Brain microvascular endothelial cell (primary cell): ENCODE data around the gene VSIG8.
A peak's percentile ranks its signal among the peaks of the same experiment; 100 is the strongest.

Experiments used
- DNase-seq: peaks from one replicate; pipeline ENCODE4 v3.0.0-alpha.2; 2020
- H3K27ac ChIP-seq: fragments of 250-450 bp; sonication (Bioruptor Pico); 2 replicates; pipeline ENCODE4 v1.5.1; 2020; ENCODE audit warnings: mild to moderate bottlenecking, moderate library complexity
- H3K27me3 ChIP-seq: fragments of 250-450 bp; sonication (Bioruptor Pico); replicated peaks from 2 replicates; pipeline ENCODE4 v1.5.1; 2020; ENCODE audit warnings: mild to moderate bottlenecking
- H3K36me3 ChIP-seq: fragments of 250-450 bp; sonication (Bioruptor Pico); replicated peaks from 2 replicates; pipeline ENCODE4 v1.5.1; 2020; ENCODE audit warnings: mild to moderate bottlenecking
- H3K4me3 ChIP-seq: 2 replicates; pipeline ENCODE4 v1.5.1; 2011; ENCODE audit warnings: low read depth, mild to moderate bottlenecking, control low read depth, low read length, moderate library complexity
- in situ Hi-C: cut with HindIII; loops from 2 replicates; pipeline ENCODE4 v1.10.0; 2017; ENCODE audit warnings: low sequenced_read_pairs, low pct_ligation_motif_present
- TF ChIP-seq, protein P1 (sequence below): IDR thresholded peaks from 2 replicates; pipeline ENCODE4 v1.5.1; 2011; ENCODE audit warnings: low read depth, mild to moderate bottlenecking, moderate library complexity, low read length, control low read depth, inconsistent platforms; ENCODE audit errors: missing control alignments

The VSIG8 gene

DNA sequence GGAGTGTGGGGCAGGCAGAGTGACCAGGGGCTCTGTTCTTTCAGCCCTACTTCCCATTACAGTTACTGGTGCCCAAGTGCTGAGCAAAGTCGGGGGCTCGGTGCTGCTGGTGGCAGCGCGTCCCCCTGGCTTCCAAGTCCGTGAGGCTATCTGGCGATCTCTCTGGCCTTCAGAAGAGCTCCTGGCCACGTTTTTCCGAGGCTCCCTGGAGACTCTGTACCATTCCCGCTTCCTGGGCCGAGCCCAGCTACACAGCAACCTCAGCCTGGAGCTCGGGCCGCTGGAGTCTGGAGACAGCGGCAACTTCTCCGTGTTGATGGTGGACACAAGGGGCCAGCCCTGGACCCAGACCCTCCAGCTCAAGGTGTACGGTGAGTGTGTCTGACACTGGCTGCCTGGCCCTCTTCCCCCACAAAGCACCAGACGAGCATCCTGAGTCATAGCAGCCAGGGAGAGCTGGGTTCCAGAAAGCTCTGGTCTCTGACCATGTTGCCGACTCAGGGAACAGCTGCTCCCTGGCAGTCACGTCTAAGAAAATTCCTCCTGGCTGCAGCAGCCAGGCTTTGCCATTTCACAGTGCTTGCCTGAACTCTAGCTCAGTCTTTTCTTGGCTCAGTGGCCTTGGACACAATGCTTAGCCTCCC is 32.5 kb downstream of the VSIG8 start:
- in situ Hi-C loops = no loop called here
- DNase-seq = peak; percentile 49
- no peak overlapping the region for H3K27ac ChIP-seq
- no peaks in the 10 kb centered on the region for H3K27me3 ChIP-seq
- TF ChIP-seq, protein P1, sequence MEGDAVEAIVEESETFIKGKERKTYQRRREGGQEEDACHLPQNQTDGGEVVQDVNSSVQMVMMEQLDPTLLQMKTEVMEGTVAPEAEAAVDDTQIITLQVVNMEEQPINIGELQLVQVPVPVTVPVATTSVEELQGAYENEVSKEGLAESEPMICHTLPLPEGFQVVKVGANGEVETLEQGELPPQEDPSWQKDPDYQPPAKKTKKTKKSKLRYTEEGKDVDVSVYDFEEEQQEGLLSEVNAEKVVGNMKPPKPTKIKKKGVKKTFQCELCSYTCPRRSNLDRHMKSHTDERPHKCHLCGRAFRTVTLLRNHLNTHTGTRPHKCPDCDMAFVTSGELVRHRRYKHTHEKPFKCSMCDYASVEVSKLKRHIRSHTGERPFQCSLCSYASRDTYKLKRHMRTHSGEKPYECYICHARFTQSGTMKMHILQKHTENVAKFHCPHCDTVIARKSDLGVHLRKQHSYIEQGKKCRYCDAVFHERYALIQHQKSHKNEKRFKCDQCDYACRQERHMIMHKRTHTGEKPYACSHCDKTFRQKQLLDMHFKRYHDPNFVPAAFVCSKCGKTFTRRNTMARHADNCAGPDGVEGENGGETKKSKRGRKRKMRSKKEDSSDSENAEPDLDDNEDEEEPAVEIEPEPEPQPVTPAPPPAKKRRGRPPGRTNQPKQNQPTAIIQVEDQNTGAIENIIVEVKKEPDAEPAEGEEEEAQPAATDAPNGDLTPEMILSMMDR = no peak
- no peaks in the 10 kb centered on the region for H3K36me3 ChIP-seq
- H3K4me3 ChIP-seq = no peak overlapping the region

DNA sequence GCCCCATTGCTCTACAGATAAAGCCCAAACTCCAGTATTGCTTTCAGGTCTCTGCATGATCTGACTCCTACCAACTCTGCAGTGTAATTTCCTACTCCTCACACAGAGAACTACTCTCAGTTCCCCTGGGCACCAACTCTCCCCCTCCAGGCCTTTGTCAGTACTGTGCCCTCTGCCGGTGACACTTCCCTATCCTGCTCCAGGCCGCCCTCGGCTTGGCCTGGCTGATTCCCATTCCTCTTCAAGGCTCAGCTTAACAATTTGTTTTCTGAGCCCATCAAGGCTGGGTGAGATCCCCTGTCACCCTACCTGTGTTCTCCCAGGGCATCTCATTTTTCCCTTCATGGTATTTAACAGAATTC is 33.2 kb downstream of the VSIG8 start:
- in situ Hi-C loops = no loop called here
- H3K36me3 ChIP-seq = no peaks in the 10 kb centered on the region

DNA sequence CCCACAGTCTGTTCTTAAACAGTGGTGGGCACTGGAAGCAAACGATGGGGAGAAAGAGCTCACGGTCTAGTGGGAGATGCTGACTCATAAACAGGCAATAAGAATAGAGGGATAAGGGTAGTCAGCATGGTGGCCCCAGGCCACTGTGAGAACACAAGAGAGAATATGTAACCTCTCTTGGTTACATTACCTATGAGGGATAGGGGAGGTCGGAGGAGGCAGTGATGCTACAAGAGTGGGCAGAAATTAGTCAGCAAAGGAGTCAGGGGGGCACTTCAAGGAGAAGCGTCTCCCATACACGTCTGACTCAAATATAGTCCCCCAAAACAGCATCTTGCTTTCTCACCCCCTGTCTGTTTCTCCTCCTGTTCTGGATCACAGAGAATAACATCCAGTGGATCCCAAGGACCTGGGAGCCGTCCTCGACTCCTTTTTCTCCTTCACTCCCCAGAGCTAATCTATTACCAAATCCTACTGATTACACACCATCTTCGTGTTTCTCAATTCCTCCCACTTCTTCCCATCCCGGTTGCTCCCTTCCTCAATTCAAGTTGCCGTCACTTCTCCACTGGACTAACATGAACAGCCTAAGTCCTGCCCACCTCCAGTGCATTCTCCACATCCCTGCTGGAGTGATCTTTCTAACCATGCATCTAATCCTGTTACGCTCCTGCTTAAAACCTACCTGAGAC is 33.7 kb downstream of the VSIG8 start:
- Histone ChIP-seq H3K27me3 (no peaks in the 10 kb centered on the region), H3K36me3 (no peaks in the 10 kb centered on the region), H3K4me3 (no peak overlapping the region), H3K27ac (no peak overlapping the region)
- no peak for DNase-seq
- in situ Hi-C loops = no loop called here
- TF ChIP-seq, protein P1 = no peak

More for the DNA sequence above, 33.2 kb downstream of the VSIG8 start:
- no peak for DNase-seq
- TF ChIP-seq, protein P1 = peak; percentile 68
- Histone ChIP-seq H3K27me3 (no peaks in the 10 kb centered on the region), H3K27ac (no peak overlapping the region), H3K4me3 (no peak overlapping the region)

DNA sequence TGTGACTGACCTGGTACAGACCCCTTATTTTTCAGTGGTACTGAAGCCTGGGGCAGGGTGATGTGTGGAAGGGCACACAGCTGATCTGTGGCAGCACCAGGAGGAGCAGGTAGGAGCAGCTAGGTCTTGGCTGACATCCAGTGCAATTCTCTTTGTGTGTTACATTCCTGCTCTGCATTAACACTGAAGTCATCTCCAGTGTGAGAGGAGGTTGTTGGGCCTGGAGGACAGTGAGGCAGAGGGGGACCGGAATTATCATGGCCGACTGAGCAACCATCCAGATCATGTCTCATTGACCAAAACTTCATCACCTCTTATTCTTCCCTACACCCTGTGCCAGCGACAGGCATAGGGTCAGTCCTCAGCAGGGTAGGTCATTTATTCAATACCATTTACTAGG is 34.3 kb downstream of the VSIG8 start:
- Histone ChIP-seq H3K36me3 (no peaks in the 10 kb centered on the region), H3K4me3 (no peak overlapping the region), H3K27me3 (no peaks in the 10 kb centered on the region), H3K27ac (no peak overlapping the region)
- TF ChIP-seq, protein P1 = no peak
- in situ Hi-C loops = no loop called here
- no peak for DNase-seq

DNA sequence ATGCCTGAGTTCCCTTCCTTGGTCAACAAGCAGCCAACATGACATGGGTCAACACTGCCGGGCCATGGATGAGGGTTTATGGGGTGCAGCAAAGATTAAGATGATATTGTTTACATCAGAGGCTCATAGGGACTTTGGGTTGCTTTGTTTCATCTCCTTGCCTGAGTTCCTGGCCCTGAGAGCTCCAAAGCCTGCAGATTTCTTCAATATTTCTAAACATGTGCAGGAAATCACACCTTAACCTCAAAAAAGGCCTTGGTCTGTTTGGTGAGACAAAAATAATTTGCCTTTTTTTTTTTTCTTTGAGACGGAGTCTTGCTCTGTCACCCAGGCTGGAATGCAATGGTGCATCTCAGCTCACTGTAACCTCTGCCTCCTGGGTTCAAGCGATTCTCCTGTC is 34.9 kb downstream of the VSIG8 start:
- TF ChIP-seq, protein P1 = no peak
- no peak overlapping the region for H3K4me3 ChIP-seq
- DNase-seq = no peak
- H3K27me3 ChIP-seq = no peaks in the 10 kb centered on the region
- in situ Hi-C loops = no loop called here
- no peak overlapping the region for H3K27ac ChIP-seq
- no peaks in the 10 kb centered on the region for H3K36me3 ChIP-seq

DNA sequence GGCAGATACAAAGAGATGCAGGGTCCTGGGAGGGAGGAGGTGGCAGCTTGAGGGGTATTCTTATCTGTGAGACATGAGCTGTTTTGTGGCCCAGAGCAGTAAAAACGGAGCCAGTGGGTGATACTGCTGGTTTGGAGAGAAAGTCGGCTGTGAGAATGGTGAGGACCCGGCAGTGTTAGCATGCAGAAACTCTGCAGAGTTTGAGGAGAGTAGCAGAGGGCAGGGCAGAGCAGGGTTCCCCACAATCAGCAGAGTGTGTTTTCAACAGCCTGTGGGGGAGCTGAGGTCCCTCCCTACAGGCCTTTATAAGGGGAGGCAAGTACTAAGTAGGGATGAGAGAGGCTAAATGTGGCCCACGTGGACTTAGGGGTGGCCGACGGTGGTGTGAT is 35.4 kb downstream of the VSIG8 start:
- H3K4me3 ChIP-seq = no peak overlapping the region
- H3K36me3 ChIP-seq = no peaks in the 10 kb centered on the region
- H3K27me3 ChIP-seq = no peaks in the 10 kb centered on the region
- in situ Hi-C loops = no loop called here
- H3K27ac ChIP-seq = no peak overlapping the region
- TF ChIP-seq, protein P1 = no peak
- no peak for DNase-seq
